GM18517 (cell line): Measurements from ENCODE around the gene KCNIP1.

ENCODE experiments used
- ATAC-seq: cut with Tn5 transposase; IDR thresholded peaks from one replicate; pipeline ENCODE4 v1.9.1; 2021; ENCODE audit warnings: mild to moderate bottlenecking, moderate library complexity; ENCODE audit not compliant: unreplicated experiment

KCNIP1 gene

DNA sequence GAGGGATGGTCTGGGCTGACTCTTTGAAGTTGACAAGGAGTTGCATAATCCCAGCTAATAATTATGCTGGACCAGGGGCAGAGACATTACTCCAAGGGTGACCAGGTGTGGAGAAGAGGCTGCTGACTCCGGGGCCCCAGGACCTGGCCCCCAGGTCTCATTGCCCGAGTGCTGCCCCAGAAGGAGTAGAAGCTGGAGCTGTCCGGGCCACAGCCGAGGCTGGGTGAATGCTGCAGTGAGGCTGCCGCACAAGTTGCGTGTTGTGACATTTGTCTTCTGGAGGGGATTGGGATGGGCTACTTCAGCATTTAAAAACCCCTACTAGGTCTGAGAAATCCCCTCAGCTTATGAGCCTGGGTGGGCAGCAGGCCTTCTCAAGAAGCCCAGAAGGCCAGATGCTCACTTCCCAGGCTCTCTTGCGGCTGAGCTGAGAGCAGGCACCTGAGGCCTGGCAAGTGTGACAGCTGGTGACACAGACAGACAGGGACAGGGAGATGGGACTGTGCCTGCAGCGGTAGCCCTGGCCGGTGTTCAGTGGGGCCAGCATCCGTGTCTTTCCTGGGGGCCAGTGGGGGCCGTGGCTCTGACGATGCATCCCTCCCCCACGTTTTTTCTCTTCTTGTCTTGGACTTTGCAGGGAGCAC lies 122.8 kb downstream of the KCNIP1 start:
- no peak for ATAC-seq

DNA sequence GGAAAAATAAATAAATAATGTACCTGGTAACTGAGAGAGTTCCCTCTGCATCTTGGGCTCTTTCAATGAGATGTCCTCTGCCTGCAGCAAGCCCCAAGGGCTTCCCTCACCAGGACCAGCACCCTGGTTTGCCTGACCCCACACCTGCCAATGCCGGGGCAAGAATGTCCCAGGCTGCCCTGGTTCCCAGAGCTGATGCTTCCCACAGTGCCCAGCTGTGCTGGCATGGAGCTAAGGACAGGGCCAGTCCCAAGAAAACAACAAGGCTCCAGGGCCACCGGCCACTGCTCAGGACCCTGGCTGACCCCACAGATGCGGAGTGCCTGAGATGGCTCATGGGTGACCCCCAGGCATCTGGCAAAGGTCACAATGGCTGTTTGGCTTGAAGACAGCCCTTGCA lies 123.5 kb downstream of the KCNIP1 start:
- no peak for ATAC-seq

DNA sequence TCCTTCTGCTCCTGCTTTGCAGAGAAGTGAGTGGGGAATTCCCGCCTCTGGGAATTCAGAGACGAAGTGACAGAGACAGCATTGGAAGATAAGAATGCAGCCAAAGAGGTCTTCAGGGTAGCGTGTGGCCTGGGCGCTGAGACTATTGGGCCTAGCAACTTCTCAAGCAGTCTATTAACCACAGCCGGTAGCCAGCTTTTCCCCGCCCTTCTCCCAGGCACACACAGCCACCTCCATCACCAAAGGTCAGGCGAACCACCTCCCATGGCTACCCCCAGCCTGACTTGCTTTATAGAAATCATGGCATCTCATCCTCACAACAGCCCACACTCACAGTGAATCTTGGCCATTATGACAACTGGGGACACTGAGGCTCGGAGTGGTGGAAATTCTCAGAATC lies 124.2 kb downstream of the KCNIP1 start:
- no peak for ATAC-seq

DNA sequence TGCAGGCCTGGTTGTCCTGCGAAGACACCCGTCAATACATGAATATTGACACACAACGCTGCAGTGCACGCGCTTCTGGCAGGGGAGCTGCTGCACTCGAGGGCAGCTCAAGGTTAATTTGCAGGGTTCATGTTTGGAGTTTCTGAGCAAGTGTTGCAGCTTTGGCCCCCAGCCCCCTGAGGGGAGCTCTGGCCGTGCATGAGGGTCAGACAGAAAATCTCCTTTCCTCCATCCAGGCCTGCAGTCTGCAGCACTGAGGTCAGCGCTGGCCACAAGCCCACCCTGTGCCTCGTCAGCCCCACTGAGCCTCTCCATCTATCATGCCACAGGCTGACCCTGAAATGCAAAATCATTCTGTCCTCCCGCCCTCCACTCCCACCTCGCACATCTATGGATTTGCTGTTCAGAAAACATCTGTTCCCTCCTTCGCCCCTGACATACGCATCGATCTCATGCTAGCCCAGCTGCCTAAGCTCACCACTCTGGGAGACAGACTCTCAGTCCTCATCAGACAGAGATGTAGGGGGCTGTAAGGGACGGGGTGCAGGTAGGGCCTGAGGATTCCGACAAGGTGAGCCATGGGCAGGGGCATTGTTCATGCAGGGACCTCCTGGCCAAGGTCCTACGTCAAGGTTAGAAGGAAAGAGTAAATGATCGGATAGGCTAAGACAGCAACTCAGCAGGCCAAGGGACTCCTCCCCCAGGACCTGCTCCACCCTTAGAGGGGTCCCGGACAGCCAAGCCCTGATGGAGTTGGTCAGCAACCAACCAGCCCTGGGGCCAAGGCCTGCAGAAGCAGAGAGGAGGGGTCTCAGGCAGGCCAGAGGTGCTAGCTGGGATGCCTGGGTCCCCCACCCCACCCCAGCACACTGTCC lies 125.1 kb downstream of the KCNIP1 start:
- ATAC-seq, result no peak

DNA sequence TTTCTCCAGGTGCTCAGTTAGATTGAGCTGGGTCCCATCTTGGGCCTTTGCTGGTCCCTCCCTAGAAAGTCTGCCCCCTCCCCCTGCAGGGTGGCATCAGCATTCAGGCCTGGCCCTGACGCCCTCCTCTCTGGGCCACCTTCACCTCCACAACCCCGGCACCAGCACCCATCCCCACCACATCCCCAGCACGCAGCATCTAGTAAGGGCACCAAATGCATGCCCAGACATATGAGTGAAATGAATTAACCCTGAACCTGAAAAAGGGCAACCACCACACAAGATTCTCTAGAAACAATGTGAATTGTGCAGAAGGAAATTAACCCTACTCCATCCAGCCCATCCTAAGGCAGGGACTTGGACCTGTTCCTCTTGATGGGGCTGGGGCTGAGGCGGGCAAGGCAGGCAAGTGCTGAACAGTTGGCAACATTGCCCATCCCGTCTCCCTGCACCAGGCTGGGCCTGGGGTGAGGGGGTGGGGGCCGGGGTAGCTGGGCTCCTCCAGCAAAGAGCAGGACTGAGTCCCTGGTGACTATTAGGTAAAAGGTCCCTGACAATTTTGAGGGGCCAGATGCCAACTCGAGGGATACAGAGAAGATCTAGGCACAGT lies 125.9 kb downstream of the KCNIP1 start:
- ATAC-seq, result no peak

DNA sequence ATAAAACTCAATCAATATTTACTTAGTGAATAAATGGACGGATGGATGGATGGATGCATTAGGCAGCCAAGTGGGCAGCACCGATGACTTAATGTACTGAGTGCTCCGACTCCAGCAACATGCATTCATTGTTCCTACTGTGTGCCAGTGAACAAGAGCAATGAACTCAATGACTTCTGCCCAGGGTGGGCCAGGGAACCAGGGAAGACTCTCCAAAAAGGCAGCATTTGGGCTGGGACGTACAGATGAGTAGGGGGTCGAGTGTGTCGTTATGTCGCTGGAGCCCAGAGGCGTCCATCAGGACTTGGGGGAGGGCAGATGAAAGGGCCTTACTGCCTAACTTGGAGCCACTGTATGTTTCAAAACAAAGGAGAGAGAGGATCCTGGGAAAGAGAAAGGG lies 126.4 kb downstream of the KCNIP1 start:
- no peak for ATAC-seq

DNA sequence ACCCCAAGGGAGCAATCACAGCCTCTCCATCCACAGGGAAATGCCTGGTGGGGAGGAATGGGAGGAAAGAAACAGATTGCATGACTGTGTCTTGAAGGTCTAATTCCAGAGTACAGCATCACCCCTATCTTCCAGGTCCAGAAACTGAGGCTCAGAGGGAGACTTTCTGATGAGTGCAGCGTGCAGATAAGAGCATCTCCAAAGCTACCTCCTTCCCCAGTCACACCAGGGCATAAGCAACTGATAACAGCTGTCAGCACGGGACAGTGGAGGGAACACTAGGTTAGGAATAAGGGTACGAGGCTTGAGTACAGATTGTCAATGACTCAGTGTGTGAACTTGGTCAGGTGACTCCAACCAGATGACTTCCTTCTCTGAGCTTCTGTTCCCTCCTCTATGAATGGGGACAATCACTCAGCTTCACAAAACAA lies 126.9 kb downstream of the KCNIP1 start:
- ATAC-seq, result no peak

DNA sequence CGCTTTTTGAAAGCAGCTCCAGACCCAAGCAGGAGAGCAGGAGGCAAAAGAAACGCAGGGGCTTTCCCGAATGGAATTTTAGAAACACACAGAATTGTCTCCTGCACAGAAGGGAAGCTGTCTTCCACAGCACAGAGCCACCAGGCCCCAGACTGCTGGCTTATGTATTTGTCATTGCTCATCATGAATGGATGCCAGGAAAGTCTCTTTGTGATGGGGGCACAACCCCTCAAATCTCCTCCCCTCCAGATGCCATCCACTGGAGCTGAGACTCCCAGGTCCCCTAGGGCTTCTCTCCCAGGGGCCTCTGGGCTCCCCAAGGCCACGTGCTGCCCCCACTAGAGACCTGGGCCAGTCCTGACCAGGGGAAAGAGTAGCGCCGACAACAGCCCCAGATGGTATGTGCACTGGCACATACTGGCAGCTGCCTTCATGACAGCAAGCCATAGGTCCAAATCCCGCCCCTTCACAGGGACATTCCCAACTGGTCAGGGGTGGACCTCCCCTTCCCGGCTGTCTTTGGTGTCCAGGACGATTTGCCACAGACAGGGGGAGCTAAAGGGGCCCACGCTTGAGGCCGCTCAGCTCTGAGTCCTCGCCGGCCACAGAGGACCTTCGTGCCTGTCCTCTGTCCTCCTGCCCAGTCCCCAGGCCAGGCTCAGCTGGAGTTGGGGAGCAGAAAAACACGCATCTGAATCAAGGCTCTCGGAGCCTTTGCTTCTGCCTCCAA lies 127.8 kb downstream of the KCNIP1 start:
- no peak for ATAC-seq

DNA sequence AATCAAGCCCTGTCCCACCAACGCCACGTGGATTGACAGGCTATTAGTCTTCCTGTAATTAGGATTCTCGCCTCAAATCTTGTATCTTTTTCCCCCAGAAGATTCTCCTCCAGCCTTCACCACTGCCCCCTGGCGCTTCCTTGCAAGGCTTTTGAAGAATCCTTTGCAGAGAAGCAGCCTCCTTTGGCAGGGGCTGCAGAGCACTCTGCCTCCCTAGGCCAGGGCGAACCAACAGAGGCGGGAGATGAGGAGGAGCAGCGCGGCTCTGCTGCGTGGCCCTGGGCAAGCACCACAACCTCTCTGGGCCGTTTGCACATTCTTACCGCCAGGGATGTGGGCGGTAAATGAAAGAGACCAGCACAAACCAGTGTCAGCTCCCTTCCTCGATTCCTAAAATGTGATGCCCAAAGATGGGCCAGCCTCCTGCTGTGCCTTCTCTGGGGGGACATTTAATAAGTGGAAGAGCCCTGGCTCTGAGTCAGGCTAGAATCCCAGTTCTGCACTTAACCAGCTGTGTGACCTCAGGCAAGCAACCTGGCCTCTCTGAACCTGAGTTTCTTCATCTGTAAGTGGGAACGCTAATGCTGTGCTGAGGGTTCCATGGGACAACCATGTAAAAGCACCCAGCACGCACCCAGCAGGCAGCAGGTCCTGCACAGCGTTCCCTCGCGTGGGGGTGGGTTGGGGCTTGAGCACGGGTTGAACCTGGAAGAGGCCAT lies 128.6 kb downstream of the KCNIP1 start:
- no peak for ATAC-seq

DNA sequence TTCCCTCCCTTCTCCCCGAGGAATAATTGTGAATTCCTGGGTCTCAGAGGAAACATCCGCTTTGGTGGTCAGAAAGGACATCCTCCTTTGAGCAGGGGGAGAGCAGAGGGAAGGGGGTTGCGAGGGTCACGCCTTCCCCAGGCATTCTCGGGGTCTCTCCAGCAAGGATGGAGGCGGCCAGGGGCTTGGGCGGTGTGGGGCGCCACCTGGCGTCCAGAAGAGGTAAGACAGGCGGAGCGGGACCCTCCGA lies 129.1 kb downstream of the KCNIP1 start:
- no peak for ATAC-seq

DNA sequence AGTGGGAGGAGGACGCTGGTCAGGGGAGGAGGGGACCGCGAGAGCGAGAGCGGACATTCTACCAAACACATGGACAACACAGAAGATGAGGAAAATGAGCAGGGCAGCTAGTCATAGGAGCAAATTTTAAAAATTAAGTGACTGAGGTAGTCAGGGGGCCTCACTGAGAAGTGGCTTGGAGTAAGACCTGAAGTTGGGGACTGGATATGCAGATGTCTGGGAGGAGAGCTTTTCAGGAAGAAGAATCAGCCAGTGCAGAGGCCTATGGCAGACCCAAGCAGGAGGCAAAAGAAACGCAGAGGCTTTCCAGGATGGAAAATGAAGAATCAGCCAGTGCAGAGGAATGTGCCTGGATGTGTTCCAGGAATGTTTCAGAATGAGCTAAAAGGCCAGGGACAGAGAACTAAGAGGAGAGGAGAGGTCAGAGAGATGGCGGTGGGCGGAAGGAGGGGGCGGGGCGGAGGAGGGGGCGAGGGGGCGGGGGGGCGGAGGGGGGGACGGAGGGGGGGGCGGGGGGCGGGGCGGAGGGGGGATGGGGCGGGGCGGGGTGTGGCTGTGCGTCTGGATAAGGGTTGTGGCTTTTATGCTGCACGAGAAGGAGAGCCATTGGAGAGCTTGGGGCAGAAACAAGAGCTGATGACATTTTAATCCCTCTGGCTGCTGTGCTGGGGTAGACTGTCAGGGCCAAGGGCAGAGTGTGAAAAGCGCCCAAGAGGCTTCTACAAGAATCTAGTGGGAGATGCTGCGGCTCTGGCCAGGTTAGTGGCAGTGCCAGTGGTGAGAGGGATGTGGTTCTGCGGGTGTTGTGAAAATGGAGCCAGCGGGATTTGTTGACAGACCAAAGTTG lies 129.6 kb downstream of the KCNIP1 start:
- no peak for ATAC-seq

DNA sequence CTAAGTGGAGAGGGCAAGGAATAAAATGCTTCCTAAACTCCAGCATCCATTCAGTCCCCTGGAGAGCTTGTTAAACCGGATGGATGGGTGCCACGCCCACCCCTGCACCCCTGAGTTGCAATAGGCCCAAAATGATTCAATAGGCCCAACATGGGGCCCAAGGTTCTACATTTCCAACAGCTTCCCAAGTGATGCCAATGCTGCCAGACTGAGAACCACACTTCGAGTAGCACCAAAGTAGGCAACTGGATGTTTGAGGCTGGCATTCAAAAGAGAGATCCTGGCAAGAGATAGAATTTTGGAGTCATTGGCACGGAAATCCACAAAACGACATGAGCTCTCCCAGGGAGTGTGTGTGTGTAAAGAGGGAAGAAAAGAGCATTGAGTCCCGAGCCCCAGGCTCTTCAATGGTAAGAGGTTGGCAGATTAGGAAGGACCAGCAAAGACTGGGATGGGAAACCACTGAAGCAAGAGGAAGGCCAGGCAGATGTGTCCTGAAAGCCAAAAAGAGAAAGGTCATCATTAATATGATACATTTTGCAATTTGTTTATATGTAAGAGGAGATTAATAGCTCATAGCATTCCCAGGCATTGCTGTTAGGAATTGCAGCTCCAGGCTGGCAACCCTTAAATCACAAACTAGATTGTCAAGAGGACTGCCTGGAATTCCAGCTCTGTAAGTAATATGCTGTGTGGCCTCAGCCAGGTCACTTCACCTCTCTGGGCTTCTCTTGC lies 130.6 kb downstream of the KCNIP1 start:
- no peak for ATAC-seq

DNA sequence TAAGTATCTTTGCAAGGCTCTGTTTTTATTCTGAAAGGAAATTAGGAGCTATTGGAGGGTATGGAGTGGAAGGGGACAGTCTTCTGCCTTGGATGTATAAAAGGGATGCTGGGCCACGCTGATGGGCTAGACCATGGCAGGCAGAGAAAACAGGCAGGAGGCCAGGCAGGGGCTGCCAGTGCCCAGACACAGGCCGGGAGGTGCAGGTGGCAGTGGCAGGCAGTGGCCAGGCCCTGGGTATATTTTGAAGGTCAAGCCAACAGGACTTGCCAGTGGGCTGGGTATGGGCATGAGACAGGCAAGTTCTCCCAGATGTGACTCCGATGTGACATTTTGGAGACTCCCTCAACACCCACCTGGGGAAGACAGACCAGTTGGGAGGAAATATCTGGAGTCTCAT lies 131.9 kb downstream of the KCNIP1 start:
- no peak for ATAC-seq

DNA sequence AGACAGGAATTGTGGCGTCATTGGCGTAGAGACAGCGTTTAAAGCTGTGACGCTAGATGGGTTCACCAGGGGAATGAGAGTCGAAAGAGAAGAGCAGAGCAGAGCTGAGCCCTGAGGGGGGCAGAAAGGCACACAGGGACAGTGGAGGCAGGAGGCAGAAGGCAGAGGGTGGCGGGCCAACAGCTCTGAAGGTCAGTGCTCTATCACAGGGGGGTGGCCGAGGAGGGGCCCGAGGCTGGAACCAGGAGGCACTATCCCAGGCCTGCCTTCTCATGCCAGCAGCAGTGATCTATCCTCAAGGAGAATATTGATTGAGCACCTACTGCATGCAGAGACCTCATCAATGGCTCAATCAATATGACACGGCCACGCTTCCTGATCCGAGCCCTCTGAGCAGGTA lies 132.4 kb downstream of the KCNIP1 start:
- no peak for ATAC-seq

DNA sequence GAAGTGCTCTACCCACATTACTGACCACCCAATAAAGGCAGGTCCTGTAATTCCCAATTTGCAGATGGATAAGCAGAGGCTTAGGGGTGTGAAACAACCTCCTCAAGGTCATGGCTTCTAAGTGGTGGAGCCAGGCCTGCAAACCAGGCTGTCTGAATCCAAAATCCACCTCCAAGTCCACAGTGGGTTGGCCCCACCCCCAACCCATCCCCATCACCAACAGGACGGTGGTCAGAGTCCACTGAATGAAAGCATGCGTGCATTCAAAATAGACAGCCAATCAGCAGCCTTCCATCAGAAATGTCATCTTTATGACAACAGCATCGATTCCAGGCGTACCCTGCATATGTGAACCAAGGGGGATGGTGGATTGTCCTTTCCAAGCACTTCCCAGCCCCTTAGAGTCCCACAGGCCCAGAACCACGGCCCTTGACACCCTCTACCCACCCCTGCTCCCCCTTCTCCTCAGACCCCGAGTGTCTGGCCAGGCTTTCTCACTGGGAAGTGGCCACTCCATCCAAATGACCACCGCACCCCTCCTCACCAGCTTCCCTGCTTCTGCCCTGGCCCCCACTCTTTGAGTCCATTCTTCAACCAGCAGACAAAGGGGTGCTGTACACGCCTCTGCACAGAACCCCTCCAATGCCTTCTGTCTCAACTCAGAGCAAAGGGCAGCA lies 133.1 kb downstream of the KCNIP1 start:
- ATAC-seq, result no peak

DNA sequence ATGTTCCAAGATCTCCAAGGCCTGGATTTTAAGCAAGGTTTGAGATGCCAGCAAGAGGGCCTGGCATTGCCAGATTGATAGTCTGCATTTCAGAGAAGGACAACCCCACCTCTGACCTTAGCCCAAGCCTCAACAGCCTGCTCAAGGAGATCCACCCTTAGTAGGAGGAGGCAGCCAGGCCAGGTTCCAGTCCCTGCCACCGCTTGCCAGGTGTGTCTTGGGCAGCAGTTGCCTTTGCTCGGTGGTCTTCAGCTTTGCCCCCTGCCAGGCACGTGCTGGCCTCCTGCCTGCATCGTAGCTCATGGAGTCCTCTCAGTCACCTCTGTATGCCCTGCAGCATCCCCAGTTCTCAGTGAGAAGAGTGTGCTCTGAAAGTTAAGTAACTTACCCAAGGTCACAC lies 134.2 kb downstream of the KCNIP1 start:
- ATAC-seq, result no peak

DNA sequence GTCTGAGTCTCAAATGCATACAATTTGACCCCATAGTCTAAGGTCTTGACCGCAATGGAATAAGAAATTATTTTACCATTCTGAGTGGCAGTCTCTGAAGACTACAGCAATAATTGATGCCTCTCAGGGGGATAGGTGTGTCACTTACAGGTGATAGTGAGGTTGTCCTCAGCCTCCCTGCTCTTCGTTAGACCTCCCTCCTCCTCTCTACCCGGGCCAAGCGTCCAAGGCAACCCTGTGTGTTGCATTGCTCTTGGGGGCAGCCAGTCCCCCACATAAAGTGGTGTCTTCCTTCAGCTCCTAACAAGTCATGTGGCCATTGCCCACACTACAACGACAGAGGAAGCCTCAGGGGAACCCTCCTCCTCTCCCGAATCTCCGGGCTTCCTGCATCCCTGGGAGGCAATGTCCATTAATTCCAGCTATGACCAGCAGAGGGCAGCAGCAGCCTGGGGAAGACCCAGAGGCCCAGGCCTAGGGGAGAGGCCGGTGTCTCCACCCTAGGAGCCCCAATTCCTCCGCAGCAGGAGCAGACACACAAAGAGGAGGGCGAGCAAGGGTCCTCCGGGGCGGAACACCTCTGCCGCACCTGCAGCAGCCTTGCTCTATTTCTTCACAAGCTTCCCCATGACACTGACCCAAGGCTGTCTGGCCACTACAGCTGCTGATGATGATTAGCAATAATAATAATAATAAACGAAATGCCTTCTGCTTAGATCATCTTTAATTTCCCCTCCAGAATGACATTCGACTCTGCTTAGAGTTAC lies 134.8 kb downstream of the KCNIP1 start:
- ATAC-seq, result no peak
